Cardiac septum (tissue), 1 donor: ENCODE results near the gene SEC11A. TPM values are rescaled to one million over a fixed set of nuclear protein-coding genes. Genes with fewer than 3 reads are reported as not detected.

Experiments
- DNase-seq: peaks from one replicate; pipeline ENCODE4 v3.0.0-alpha.2; 2020; ENCODE audit warnings: low spot score
- intact Hi-C: fragments of 100-400 bp; cut with DNase I; formaldehyde crosslinking; loops from one replicate; pipeline ENCODE4 v1.14.0; 2022
- total RNA-seq: library from RNA; stranded (reverse); fragmentation: NEBNext Ultra II Directional; extraction: Animal tissue kit (Norgen Biotek cat#: 25700); gene quantifications from one replicate; pipeline ENCODE4 v1.2.1, GENCODE V29; 2021
- donor health status: DM: no; HTN: no; CAD: no.

The SEC11A gene
- total RNA-seq, 1 donor from 2014 or later, result 63.8 TPM

GRCh38 chr15:84621358-84621979, 94.5 kb downstream of the SEC11A start:
- DNase-seq, result peak; percentile 46
- intact Hi-C loops, result no loop called here

- intact Hi-C loops, result no loop called here
- peak; percentile 24 for DNase-seq
Observed at GRCh38 chr15:84620626-84621025, 95.3 kb downstream of the SEC11A start.

Other genes starting within 250 kb of the SEC11A start
- gene ZSCAN2, start 115.1 kb downstream of the SEC11A start, total RNA-seq, result 4.6 TPM
- gene WDR73, start 61.9 kb downstream of the SEC11A start, total RNA-seq, result 15.2 TPM
- 2.6 TPM for gene NMB, start 57.9 kb downstream of the SEC11A start, total RNA-seq
- gene ZNF592, start 32.5 kb upstream of the SEC11A start, total RNA-seq, result 25.7 TPM
- gene ALPK3, start 101.2 kb upstream of the SEC11A start, total RNA-seq, result 190 TPM
- 0.83 TPM for gene SLC28A1, start 168.5 kb upstream of the SEC11A start, total RNA-seq